IPS DF 6.9 (cell line): ENCODE results near the gene WRAP73.

Experiments used
- DNase-seq: peaks from one replicate; pipeline ENCODE4 v3.0.0-alpha.2; 2013; ENCODE audit warnings: low read depth, low spot score
- H3K27ac ChIP-seq: one replicate; pipeline ENCODE4 v1.5.1; 2013; ENCODE audit warnings: low read length, control low read depth
- H3K27me3 ChIP-seq: 2 replicates; pipeline ENCODE4 v1.6.1; 2013; ENCODE audit warnings: mild to moderate bottlenecking, low read length; ENCODE audit not compliant: control insufficient read depth, insufficient read depth
- H3K36me3 ChIP-seq: 2 replicates; pipeline ENCODE4 v1.6.1; 2013; ENCODE audit warnings: low read length; ENCODE audit not compliant: control insufficient read depth, insufficient read depth
- H3K4me1 ChIP-seq: 2 replicates; pipeline ENCODE4 v1.6.1; 2013; ENCODE audit warnings: low read length; ENCODE audit not compliant: control insufficient read depth, insufficient read depth
- H3K4me3 ChIP-seq: 2 replicates; pipeline ENCODE4 v1.5.1; 2013; ENCODE audit warnings: mild to moderate bottlenecking, low read length
- H3K9me3 ChIP-seq: 2 replicates; pipeline ENCODE4 v1.6.1; 2013; ENCODE audit warnings: low read length, inconsistent platforms; ENCODE audit not compliant: control insufficient read depth, insufficient read depth
- WGBS: extraction: QIAGEN DNeasy Blood & Tissue Kit; methylation state at CpG from one replicate; pipeline ENCODE4 v1.1.7; 2013; ENCODE audit warnings: mixed read lengths, missing lambda C conversion rate; ENCODE audit not compliant: insufficient read length, insufficient coverage; 5-methylcytosine and 5-hydroxymethylcytosine counted together

WRAP73 gene

GRCh38 chr1:3609769-3610526 lies 40.0 kb downstream of the WRAP73 start:
- DNase-seq, result no peak
- Histone ChIP-seq H3K36me3 (no peaks in the 10 kb centered on the region), H3K9me3 (no peaks in the 10 kb centered on the region), H3K27me3 (no peaks in the 10 kb centered on the region), H3K4me1 (peaks cover 9% of the 10 kb centered on the region; the same call in 1 of the 2 replicates), H3K4me3 (no peak overlapping the region), H3K27ac (no peak overlapping the region)
- no CpG with 5 or more reads among the region's 24 CpGs for WGBS

GRCh38 chr1:3609016-3609768 lies 40.7 kb downstream of the WRAP73 start:
- no CpG with 5 or more reads among the region's 22 CpGs for WGBS
- DNase-seq, result no peak
- H3K9me3 ChIP-seq, result no peaks in the 10 kb centered on the region
- H3K36me3 ChIP-seq, result no peaks in the 10 kb centered on the region
- no peak overlapping the region for H3K27ac ChIP-seq
- H3K4me3 ChIP-seq, result no peak overlapping the region
- H3K27me3 ChIP-seq, result no peaks in the 10 kb centered on the region
- H3K4me1 ChIP-seq, result peaks cover 9% of the 10 kb centered on the region; the same call in 1 of the 2 replicates

- no peak overlapping the region for H3K27ac ChIP-seq
- H3K36me3 ChIP-seq, result no peaks in the 10 kb centered on the region
- no peak overlapping the region for H3K4me3 ChIP-seq
- no peaks in the 10 kb centered on the region for H3K9me3 ChIP-seq
- no CpG with 5 or more reads among the region's 7 CpGs for WGBS
- peaks cover 5% of the 10 kb centered on the region; the same call in 1 of the 2 replicates for H3K4me1 ChIP-seq
- no peak for DNase-seq
- no peaks in the 10 kb centered on the region for H3K27me3 ChIP-seq
Measured at GRCh38 chr1:3608154-3608553, 41.7 kb downstream of the WRAP73 start.

DNA sequence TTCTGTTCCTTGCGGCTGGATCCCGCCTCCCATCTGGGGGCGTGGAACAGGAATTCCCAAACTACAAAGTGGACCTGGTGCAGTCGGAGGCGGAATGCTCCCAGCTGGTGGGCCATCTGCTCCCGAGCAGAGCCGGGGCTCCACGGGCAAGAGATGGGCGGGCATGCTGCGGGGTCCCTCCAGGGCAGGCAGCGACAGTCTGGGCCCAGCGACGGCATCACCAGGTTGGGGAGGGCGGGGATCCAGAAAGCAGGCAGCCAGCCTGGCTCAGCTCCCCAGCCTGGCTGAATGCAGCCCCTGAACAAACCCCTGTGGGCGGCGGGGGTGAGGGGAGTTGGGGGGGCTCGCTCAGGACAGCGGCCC lies 42.2 kb downstream of the WRAP73 start:
- Histone ChIP-seq H3K27me3 (no peaks in the 10 kb centered on the region), H3K4me1 (peaks cover 5% of the 10 kb centered on the region; the same call in 1 of the 2 replicates), H3K9me3 (no peaks in the 10 kb centered on the region), H3K36me3 (no peaks in the 10 kb centered on the region), H3K27ac (no peak overlapping the region), H3K4me3 (no peak overlapping the region)
- DNase-seq, result no peak
- WGBS, result no CpG with 5 or more reads among the region's 18 CpGs

- no CpG with 5 or more reads among the region's 23 CpGs for WGBS
- no peaks in the 10 kb centered on the region for H3K36me3 ChIP-seq
- no peaks in the 10 kb centered on the region for H3K9me3 ChIP-seq
- no peak overlapping the region for H3K4me3 ChIP-seq
- H3K27me3 ChIP-seq, result no peaks in the 10 kb centered on the region
- peaks cover 5% of the 10 kb centered on the region; the same call in 1 of the 2 replicates for H3K4me1 ChIP-seq
- H3K27ac ChIP-seq, result no peak overlapping the region
- DNase-seq, result no peak
Measured at GRCh38 chr1:3606779-3607702, 42.9 kb downstream of the WRAP73 start.

- 92% methylated on average over 7 of the region's 7 CpGs for WGBS
- H3K4me3 ChIP-seq, result no peak overlapping the region
- no peak for DNase-seq
- H3K36me3 ChIP-seq, result no peaks in the 10 kb centered on the region
- no peaks in the 10 kb centered on the region for H3K27me3 ChIP-seq
- H3K27ac ChIP-seq, result no peak overlapping the region
- H3K4me1 ChIP-seq, result peaks cover 5% of the 10 kb centered on the region; the same call in 1 of the 2 replicates
- H3K9me3 ChIP-seq, result no peaks in the 10 kb centered on the region
Measured at GRCh38 chr1:3604997-3605823, 44.7 kb downstream of the WRAP73 start.

DNA sequence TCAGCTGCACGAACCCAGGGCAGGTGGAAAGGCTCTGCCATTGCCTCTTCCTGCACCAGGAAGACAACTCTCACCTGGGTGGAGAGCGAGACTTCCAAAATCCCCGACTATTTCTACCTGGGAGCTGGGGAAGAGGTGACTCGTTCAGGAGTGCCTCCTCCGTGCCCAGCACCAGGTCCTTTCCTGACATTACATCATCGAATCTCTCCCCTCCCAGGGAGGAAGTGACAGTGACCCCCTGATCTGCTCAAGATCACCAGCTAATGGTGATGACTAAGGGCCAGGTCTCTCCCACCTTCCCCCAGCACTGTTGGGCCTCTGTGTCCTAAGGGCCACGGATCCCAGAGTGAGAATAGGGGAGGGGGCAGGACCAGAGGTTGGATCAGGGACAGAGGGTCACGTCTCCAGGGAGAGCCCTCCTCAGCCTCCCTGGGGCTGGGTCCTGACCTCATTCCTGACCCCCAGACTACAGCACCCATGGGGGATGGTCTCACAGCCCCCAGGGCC lies 45.4 kb downstream of the WRAP73 start:
- no peak overlapping the region for H3K4me3 ChIP-seq
- DNase-seq, result no peak
- no peak overlapping the region for H3K27ac ChIP-seq
- H3K9me3 ChIP-seq, result no peaks in the 10 kb centered on the region
- WGBS, result no CpG with 5 or more reads among the region's 8 CpGs
- H3K36me3 ChIP-seq, result no peaks in the 10 kb centered on the region
- no peaks in the 10 kb centered on the region; the same call in 1 of the 2 replicates for H3K4me1 ChIP-seq
- no peaks in the 10 kb centered on the region for H3K27me3 ChIP-seq

- no peak for DNase-seq
- no peaks in the 10 kb centered on the region for H3K27me3 ChIP-seq
- H3K36me3 ChIP-seq, result no peaks in the 10 kb centered on the region
- no CpG with 5 or more reads among the region's 29 CpGs for WGBS
- H3K27ac ChIP-seq, result no peak overlapping the region
- no peaks in the 10 kb centered on the region for H3K9me3 ChIP-seq
- no peaks in the 10 kb centered on the region; the same call in 1 of the 2 replicates for H3K4me1 ChIP-seq
- no peak overlapping the region for H3K4me3 ChIP-seq
Measured at GRCh38 chr1:3603571-3604467, 46.1 kb downstream of the WRAP73 start.

- Histone ChIP-seq H3K27me3 (no peaks in the 10 kb centered on the region), H3K9me3 (no peaks in the 10 kb centered on the region), H3K36me3 (no peaks in the 10 kb centered on the region), H3K4me1 (peaks cover 4% of the 10 kb centered on the region; the same call in 1 of the 2 replicates), H3K27ac (no peak overlapping the region), H3K4me3 (no peak overlapping the region)
- no CpG with 5 or more reads among the region's 11 CpGs for WGBS
- DNase-seq, result no peak
Measured at GRCh38 chr1:3603156-3603555, 46.7 kb downstream of the WRAP73 start.
